ENCODE results near the gene PTPRF. TPM values are rescaled to one million over a fixed set of nuclear protein-coding genes. Genes with fewer than 3 reads are reported as not detected.

The PTPRF gene
- total RNA-seq, 1 donor from 2014 or later: 74.5 TPM

DNA sequence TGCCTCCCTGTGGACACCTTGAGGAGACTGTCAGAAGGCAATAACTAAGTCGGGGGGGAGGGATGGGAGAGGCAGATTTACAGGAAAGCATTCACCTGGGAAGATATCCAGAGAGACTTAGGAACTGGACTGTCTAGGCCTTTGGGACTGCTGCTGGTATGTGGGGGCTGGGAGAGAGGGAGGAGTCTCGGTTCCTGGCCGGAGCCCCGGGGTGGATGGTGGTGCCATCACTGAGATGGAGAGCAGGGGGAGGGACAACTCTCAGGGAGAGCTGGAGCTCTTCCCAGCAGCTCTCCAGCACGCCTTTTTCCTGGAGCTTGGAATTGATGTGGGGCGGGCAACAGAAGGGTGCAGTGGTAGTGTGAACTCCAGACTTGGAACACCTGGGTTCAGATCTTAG is 22.1 kb downstream of the PTPRF start:
- no peak for DNase-seq

- DNase-seq: peak; percentile 26
Measured at GRCh38 chr1:43554444-43554992, 23.8 kb downstream of the PTPRF start.

DNA sequence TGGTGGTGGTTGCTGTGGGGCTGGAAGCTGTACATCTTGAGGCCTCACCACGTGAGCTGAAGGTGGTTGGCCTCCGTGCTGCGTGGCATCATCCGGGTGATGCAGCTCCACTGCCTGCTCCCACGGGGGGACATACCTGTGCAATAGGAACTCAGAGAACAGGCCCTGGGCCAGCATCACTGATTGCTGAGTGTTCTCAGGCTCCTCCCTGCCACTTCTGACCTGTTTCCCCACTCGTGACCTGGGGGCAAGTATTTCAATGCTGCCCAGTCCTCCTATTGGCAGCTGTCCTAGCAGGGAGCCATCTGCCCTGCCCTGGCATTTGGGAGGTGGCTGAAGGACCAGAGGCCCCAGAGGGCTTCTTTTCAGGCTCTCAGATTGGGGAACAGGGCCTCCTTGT is 26.1 kb downstream of the PTPRF start:
- DNase-seq: no peak

- DNase-seq: peak; percentile 27
Measured at GRCh38 chr1:43557744-43558245, 27.1 kb downstream of the PTPRF start.

GRCh38 chr1:43558346-43558841 is 27.7 kb downstream of the PTPRF start:
- DNase-seq: peak; percentile 73

- DNase-seq: no peak
Measured at GRCh38 chr1:43559714-43560113, 29.0 kb downstream of the PTPRF start.

GRCh38 chr1:43560286-43560685 is 29.6 kb downstream of the PTPRF start:
- DNase-seq: no peak

GRCh38 chr1:43563876-43564539 is 33.3 kb downstream of the PTPRF start:
- DNase-seq: peak; percentile 90

DNA sequence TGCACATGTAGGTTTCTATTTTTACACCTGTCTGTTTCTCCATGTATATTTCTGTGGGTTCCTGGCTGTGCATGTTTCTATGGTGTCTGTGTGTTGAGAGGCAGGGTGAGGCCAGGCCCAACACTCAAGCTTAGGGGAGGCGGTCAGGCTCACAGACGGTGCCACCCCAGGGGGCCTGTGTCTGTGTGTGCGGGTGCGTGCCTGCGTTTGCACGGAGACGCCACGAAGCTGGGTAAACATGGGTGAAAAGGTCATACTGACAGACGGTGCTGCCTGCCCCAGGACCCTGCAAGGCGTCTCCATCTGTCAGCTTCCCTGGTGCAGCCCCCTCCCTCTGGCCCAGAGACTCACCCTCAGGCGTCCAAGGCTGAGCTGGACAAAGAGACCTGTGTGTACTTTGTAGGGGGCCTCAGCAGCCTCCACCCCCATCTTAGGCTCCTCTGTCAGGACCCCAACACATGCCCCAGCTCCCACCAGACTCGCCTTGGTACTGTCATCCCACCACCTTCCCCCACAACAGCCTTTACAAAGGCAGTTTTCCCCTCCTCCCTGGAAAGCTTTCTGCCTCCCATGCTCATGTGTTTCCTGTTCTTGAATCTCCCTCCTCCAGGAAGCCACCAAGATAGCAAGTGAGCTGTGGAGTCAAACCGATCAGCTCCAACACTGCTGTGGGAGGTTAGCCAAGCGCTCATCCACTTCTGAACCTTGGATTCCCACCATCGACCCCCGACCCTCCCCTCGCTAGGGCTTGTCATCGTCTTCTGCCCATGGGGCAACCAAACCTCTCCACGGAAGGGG is 34.1 kb downstream of the PTPRF start:
- no peak for DNase-seq

GRCh38 chr1:43565600-43566360 is 35.1 kb downstream of the PTPRF start:
- peak; percentile 85 for DNase-seq

GRCh38 chr1:43566382-43567044 is 35.8 kb downstream of the PTPRF start:
- peak; percentile 16 for DNase-seq

GRCh38 chr1:43569175-43569574 is 38.5 kb downstream of the PTPRF start:
- no peak for DNase-seq

- DNase-seq: no peak
Measured at GRCh38 chr1:43570277-43570676, 39.6 kb downstream of the PTPRF start.

DNA sequence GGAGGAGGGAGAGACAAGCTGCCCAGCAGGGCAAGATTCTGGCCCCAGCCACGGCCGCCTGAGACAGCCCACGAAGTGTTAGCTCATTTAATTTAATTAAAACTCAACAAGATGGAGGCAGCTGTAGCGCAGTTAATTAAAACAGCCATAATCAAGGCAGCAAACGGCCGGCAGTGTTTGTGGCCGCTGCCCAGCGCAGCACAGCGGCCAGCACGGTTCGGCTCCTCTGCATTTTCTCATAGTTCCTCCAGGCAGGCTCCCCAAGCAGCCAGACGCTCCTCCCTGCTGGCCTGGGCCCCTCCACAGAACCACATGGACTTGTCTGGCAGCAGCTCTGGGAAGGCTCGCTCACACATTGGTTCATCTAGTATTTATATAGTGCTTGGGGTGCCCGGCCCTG is 40.0 kb downstream of the PTPRF start:
- DNase-seq: no peak

GRCh38 chr1:43572084-43572483 is 41.4 kb downstream of the PTPRF start:
- no peak for DNase-seq

DNA sequence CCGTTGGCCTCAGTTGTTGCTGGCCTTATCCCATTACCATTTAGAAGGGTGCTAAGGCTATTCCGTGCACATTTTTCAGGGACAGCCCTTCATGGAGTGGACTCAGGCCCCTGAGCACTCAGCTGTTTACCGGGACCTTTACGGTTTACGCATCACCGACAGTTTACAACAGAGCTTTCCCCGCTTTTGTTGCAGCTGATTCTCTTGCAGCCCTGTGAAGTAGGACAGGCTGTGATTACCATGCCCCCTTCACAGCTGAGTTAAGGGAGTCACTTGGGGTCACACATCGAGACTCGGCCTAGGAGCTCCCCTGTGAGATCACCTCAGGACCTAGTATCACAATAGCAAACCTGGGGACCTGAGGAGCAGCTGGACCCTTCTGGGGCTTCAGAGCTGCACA is 41.9 kb downstream of the PTPRF start:
- DNase-seq: no peak

DNA sequence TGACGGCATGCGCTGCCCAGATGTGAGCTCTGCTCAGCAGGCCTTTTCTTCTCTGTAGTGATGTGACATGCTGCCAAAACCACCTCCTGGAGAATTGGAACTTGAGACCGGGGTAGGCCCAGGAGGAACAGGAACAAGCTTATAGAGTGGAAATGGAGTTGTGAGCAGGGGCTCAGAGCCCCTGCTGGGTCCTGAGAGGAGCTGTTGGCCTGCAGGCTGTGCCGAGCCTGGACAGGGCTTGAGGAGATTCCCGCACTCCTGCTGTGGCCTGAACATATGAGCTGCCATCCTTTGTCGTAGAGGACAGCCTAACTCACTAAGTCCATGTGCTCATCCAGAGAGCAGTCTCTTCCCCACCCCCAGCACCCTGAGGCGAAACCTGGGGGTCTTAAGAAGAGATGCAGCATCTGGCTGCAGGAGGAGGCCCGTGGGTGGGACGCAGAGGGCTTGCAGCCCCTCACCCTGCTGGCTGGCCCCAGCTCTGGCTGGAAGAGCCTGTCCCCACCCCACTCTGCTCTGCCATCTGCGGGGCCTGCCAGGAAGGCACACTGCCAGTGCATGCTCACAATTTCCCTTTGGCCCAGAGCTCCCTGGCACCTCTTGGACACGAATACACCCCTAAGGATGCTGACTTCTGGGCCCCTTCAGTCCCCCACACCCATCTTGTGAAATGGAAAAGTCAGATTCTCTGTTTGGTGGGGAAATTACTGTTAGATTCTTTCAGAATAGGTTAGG is 42.5 kb downstream of the PTPRF start:
- DNase-seq: peak; percentile 49

DNA sequence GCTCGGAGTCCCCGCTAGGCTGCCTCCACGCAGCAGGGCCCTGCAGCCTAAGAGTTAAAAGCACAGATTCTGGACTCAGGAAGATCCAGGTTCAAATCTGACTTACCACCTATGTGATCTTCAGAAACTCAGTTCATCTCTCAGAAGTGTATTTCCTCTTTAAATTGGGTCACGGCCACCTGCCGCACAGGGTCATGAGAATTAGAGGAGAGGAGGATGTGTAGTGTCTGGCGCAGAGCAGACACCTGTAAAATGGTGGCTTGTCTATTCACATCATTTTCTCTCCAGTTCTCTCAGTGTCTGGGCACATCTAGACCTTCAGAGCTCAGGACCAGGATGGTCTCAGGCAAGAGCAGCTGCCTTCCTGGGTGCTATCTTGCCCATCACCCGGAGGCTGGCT is 45.8 kb downstream of the PTPRF start:
- DNase-seq: no peak

GRCh38 chr1:43577655-43578542 is 47.2 kb downstream of the PTPRF start:
- DNase-seq: peak; percentile 21

DNA sequence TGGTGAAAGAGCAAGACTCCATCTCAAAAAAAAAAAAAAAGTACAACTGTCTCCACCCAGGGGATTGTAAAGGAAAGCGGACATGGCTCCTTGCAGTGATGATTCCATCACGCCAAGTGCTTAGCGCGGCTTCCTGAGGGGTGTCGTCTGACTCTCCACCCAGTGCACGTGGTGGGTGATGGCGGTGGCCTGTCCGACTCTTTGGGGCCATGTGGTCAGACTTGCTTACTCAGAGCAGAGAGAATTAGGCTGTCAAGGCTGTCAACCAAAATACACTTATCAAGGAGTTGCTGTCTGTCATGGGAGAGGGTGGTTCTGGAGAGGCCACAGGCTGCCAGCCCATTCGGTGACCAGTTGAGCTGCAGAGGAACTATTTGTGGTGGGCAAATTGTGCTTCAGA is 49.4 kb downstream of the PTPRF start:
- DNase-seq: no peak
